Measurements from ENCODE around the gene RAB18. TPM values are rescaled to one million over a fixed set of nuclear protein-coding genes. Genes with fewer than 3 reads are reported as not detected.

The RAB18 gene
- total RNA-seq, 4 donors from 2014 or later = 13.1 to 84.5 (median 36.4) TPM

- no peaks in the 10 kb centered on the region for H3K9me3 ChIP-seq
- no peaks in the 10 kb centered on the region for H3K36me3 ChIP-seq
- TF ChIP-seq EP300 (IDR thresholded peaks at IDR 0.05; ENCODE audit: low read depth) (no peak), CTCF (IDR thresholded peaks at IDR 0.05) (no peak), POLR2A (IDR thresholded peaks at IDR 0.05) (no peak), POLR2AphosphoS5 (IDR thresholded peaks at IDR 0.05) (no peak)
- whole genome bisulfite sequencing, 2 donors (ENCODE audit: low coverage in 1 of 2) = 87 to 89% methylated on average over 6 of the region's 6 CpGs
- no peak for DNase-seq
- in situ Hi-C loops (cut with MboI; ENCODE audit: low pct_ligation_motif_present in 1 of 4, low pct_unique_long_range_greater_than_20kb in 1 of 4, low sequenced_read_pairs in 3 of 4) = loop anchor here in 2 of 4 donors (25.0 kb wide), 2 partner anchors 111 to 836 kb away; no protein-coding TSS in a partner anchor
- no peaks in the 10 kb centered on the region for H3K27me3 ChIP-seq
- intact Hi-C loops (cut with DNase I; ENCODE audit: low total_unique reads) = no loop called here
- H3K27ac ChIP-seq = no peak overlapping the region
- H3K4me3 ChIP-seq = no peak overlapping the region
- H3K4me1 ChIP-seq = no peaks in the 10 kb centered on the region
Observed at GRCh38 chr10:27550823-27551222, 46.7 kb downstream of the RAB18 start.

GRCh38 chr10:27558612-27559020 lies 54.5 kb downstream of the RAB18 start:
- H3K4me3 ChIP-seq = no peak overlapping the region
- in situ Hi-C loops (cut with MboI; ENCODE audit: low pct_ligation_motif_present in 1 of 4, low pct_unique_long_range_greater_than_20kb in 1 of 4, low sequenced_read_pairs in 3 of 4) (loop anchor here in 3 of 4 donors (5.0 to 25.0 kb wide), 3 partner anchors 94 to 829 kb away; no protein-coding TSS in a partner anchor), intact Hi-C loops (cut with DNase I; ENCODE audit: low total_unique reads) (no loop called here)
- peak; percentile 58 for DNase-seq
- H3K27ac ChIP-seq = no peak overlapping the region
- H3K36me3 ChIP-seq = no peaks in the 10 kb centered on the region
- no peaks in the 10 kb centered on the region for H3K27me3 ChIP-seq
- TF ChIP-seq POLR2AphosphoS5 (IDR thresholded peaks at IDR 0.05) = no peak
- peak; percentile 57 to 78 (median 74) for TF ChIP-seq CTCF (IDR thresholded peaks at IDR 0.05)
- 0 to 4% methylated on average over 3 of the region's 3 CpGs for WGBS, 2 donors (ENCODE audit: low coverage in 1 of 2)
- H3K9me3 ChIP-seq = no peaks in the 10 kb centered on the region
- H3K4me1 ChIP-seq = peaks cover 0 to 2% (median 0%) of the 10 kb centered on the region in 4 donors

GRCh38 chr10:27561334-27561733 lies 57.2 kb downstream of the RAB18 start:
- H3K4me1 ChIP-seq = peaks cover 0 to 2% (median 0%) of the 10 kb centered on the region in 4 donors
- no peak for DNase-seq
- intact Hi-C loops (cut with DNase I; ENCODE audit: low total_unique reads) = no loop called here
- in situ Hi-C loops (cut with MboI; ENCODE audit: low pct_ligation_motif_present in 1 of 4, low pct_unique_long_range_greater_than_20kb in 1 of 4, low sequenced_read_pairs in 3 of 4) = loop anchor here in 2 of 4 donors (5.0 to 25.0 kb wide), 3 partner anchors 91 to 826 kb away; no protein-coding TSS in a partner anchor
- H3K27me3 ChIP-seq = no peaks in the 10 kb centered on the region
- H3K4me3 ChIP-seq = no peak overlapping the region
- no peaks in the 10 kb centered on the region for H3K36me3 ChIP-seq
- TF ChIP-seq POLR2A (IDR thresholded peaks at IDR 0.05) (no peak), EP300 (IDR thresholded peaks at IDR 0.05; ENCODE audit: low read depth) (no peak), POLR2AphosphoS5 (IDR thresholded peaks at IDR 0.05) (no peak), CTCF (IDR thresholded peaks at IDR 0.05) (no peak)
- no peaks in the 10 kb centered on the region for H3K9me3 ChIP-seq
- 90 to 92% methylated on average over 2 of the region's 2 CpGs for WGBS, 2 donors (ENCODE audit: low coverage in 1 of 2)
- H3K27ac ChIP-seq = no peak overlapping the region

- in situ Hi-C loops (cut with MboI; ENCODE audit: low pct_ligation_motif_present in 1 of 4, low pct_unique_long_range_greater_than_20kb in 1 of 4, low sequenced_read_pairs in 3 of 4) (loop anchor here in 2 of 4 donors (5.0 to 25.0 kb wide), 3 partner anchors 88 to 823 kb away; no protein-coding TSS in a partner anchor), intact Hi-C loops (cut with DNase I; ENCODE audit: low total_unique reads) (no loop called here)
- Histone ChIP-seq H3K27ac (no peak overlapping the region), H3K36me3 (no peaks in the 10 kb centered on the region), H3K4me3 (no peak overlapping the region), H3K9me3 (no peaks in the 10 kb centered on the region), H3K4me1 (no peaks in the 10 kb centered on the region), H3K27me3 (no peaks in the 10 kb centered on the region)
- TF ChIP-seq POLR2A (IDR thresholded peaks at IDR 0.05) (no peak), POLR2AphosphoS5 (IDR thresholded peaks at IDR 0.05) (no peak), EP300 (IDR thresholded peaks at IDR 0.05; ENCODE audit: low read depth) (no peak), CTCF (IDR thresholded peaks at IDR 0.05) (no peak)
- DNase-seq = no peak
- 55 to 89% methylated on average over 1 of the region's 1 CpG for WGBS, 2 donors (ENCODE audit: low coverage in 1 of 2)
Observed at GRCh38 chr10:27564398-27564797, 60.3 kb downstream of the RAB18 start.
